Loucy (cell line): ENCODE results near the gene STX18.

Experiments used
- H2AFZ ChIP-seq: fragments of 200-600 bp; sonication (generic); 2 replicates; pipeline ENCODE4 v1.6.0; 2016; ENCODE audit warnings: antibody characterized with exemption, mild to moderate bottlenecking, low read length, moderate library complexity
- H3F3A ChIP-seq: fragments of 200-600 bp; 2 replicates; pipeline ENCODE4 v1.6.0; 2016; ENCODE audit warnings: antibody characterized with exemption, low read depth, mild to moderate bottlenecking
- H3K27me3 ChIP-seq: fragments of 200-600 bp; sonication (generic); 2 replicates; pipeline ENCODE4 v1.6.1; 2014; ENCODE audit warnings: low read length, mild to moderate bottlenecking; ENCODE audit not compliant: insufficient read depth, poor library complexity, severe bottlenecking
- H3K36me3 ChIP-seq: fragments of 200-600 bp; sonication (generic); 2 replicates; pipeline ENCODE4 v1.6.1; 2016; ENCODE audit warnings: low read length; ENCODE audit not compliant: insufficient read depth
- H3K4me1 ChIP-seq: fragments of 200-600 bp; sonication (generic); 2 replicates; pipeline ENCODE4 v1.5.1; 2014; ENCODE audit warnings: low read length, mild to moderate bottlenecking; ENCODE audit not compliant: insufficient read depth, poor library complexity, severe bottlenecking
- H3K4me2 ChIP-seq: fragments of 200-600 bp; sonication (generic); 2 replicates; pipeline ENCODE4 v1.6.0; 2014; ENCODE audit warnings: antibody characterized with exemption, low read length, low read depth, mild to moderate bottlenecking; ENCODE audit not compliant: poor library complexity, severe bottlenecking
- H3K4me3 ChIP-seq: fragments of 200-600 bp; sonication (generic); 2 replicates; pipeline ENCODE4 v1.5.1; 2014; ENCODE audit warnings: low read length, mild to moderate bottlenecking, mixed read lengths; ENCODE audit not compliant: poor library complexity, severe bottlenecking
- H3K79me2 ChIP-seq: fragments of 200-600 bp; sonication (generic); 2 replicates; pipeline ENCODE4 v1.6.1; 2014; ENCODE audit warnings: low read length; ENCODE audit not compliant: insufficient read depth
- H3K9ac ChIP-seq: fragments of 200-600 bp; sonication (generic); 2 replicates; pipeline ENCODE4 v1.6.0; 2014; ENCODE audit warnings: mild to moderate bottlenecking, low read depth, low read length, moderate library complexity; ENCODE audit not compliant: poor library complexity, severe bottlenecking
- H3K9me2 ChIP-seq: fragments of 200-600 bp; sonication (generic); replicated peaks from 2 replicates; pipeline ENCODE4 v1.6.1; 2016; ENCODE audit warnings: low read depth, low read length, mixed read lengths
- H3K9me3 ChIP-seq: fragments of 200-600 bp; sonication (generic); 2 replicates; pipeline ENCODE4 v1.6.1; 2014; ENCODE audit warnings: mild to moderate bottlenecking, antibody characterized with exemption, low read length, low read depth; ENCODE audit not compliant: insufficient read depth
- H4K20me1 ChIP-seq: fragments of 200-600 bp; sonication (generic); 2 replicates; pipeline ENCODE4 v1.6.0; 2014; ENCODE audit warnings: antibody characterized with exemption, low read length, mild to moderate bottlenecking; ENCODE audit not compliant: insufficient read depth, poor library complexity, severe bottlenecking
- CTCF ChIP-seq: fragments of 200-600 bp; sonication (generic); conservative IDR thresholded peaks from 2 replicates; pipeline ENCODE4 v1.5.1; 2014; ENCODE audit warnings: mild to moderate bottlenecking, antibody characterized with exemption, low read length
- EZH2phosphoT487 ChIP-seq: fragments of 200-600 bp; IDR thresholded peaks from 2 replicates; pipeline ENCODE4 v1.6.1; 2018; ENCODE audit warnings: antibody characterized with exemption, mild to moderate bottlenecking, moderate library complexity, borderline replicate concordance

Gene STX18

GRCh38 chr4:4455210-4455865 is 86.5 kb downstream of the STX18 start:
- TF ChIP-seq EZH2phosphoT487 (no peak), CTCF (no peak)
- Histone ChIP-seq H3F3A (no peaks in the 10 kb centered on the region), H3K4me3 (no peak overlapping the region), H3K27me3 (no peaks in the 10 kb centered on the region), H4K20me1 (no peaks in the 10 kb centered on the region), H3K79me2 (no peaks in the 10 kb centered on the region), H3K9me2 (no peaks in the 10 kb centered on the region), H2AFZ (no peak overlapping the region), H3K9ac (no peak overlapping the region), H3K36me3 (peaks cover 66% of the 10 kb centered on the region), H3K4me1 (no peaks in the 10 kb centered on the region), H3K4me2 (no peak overlapping the region), H3K9me3 (no peaks in the 10 kb centered on the region)

GRCh38 chr4:4446434-4446833 is 95.4 kb downstream of the STX18 start:
- H3K9me3 ChIP-seq: no peaks in the 10 kb centered on the region
- no peaks in the 10 kb centered on the region for H3K9me2 ChIP-seq
- no peak overlapping the region for H3K4me2 ChIP-seq
- no peak for TF ChIP-seq EZH2phosphoT487
- no peak for TF ChIP-seq CTCF
- H3K4me3 ChIP-seq: no peak overlapping the region
- H3K4me1 ChIP-seq: no peaks in the 10 kb centered on the region
- H3K79me2 ChIP-seq: no peaks in the 10 kb centered on the region
- H3K36me3 ChIP-seq: no peaks in the 10 kb centered on the region; the same call in 1 of the 2 replicates
- H2AFZ ChIP-seq: no peak overlapping the region
- no peaks in the 10 kb centered on the region for H3K27me3 ChIP-seq
- no peaks in the 10 kb centered on the region for H4K20me1 ChIP-seq
- H3K9ac ChIP-seq: no peak overlapping the region
- H3F3A ChIP-seq: no peaks in the 10 kb centered on the region

GRCh38 chr4:4443821-4444220 is 98.0 kb downstream of the STX18 start:
- Histone ChIP-seq H4K20me1 (no peaks in the 10 kb centered on the region), H3K36me3 (no peaks in the 10 kb centered on the region; the same call in 1 of the 2 replicates), H2AFZ (no peak overlapping the region), H3K9ac (no peak overlapping the region), H3F3A (no peaks in the 10 kb centered on the region), H3K4me1 (no peaks in the 10 kb centered on the region), H3K4me2 (no peak overlapping the region), H3K4me3 (no peak overlapping the region), H3K79me2 (no peaks in the 10 kb centered on the region), H3K9me3 (no peaks in the 10 kb centered on the region), H3K27me3 (no peaks in the 10 kb centered on the region), H3K9me2 (no peaks in the 10 kb centered on the region)
- no peak for TF ChIP-seq CTCF
- TF ChIP-seq EZH2phosphoT487: no peak
